K562 (cell line): Measurements from ENCODE around the gene TDO2. TPM values are rescaled to one million over a fixed set of nuclear protein-coding genes. Genes with fewer than 3 reads are reported as not detected.

Source experiments
- ATAC-seq: fragments of 200-7000 bp; cut with Tn5 transposase; 3 replicates; pipeline ENCODE4 v1.9.1; 2020; ENCODE audit warnings: moderate library complexity
- BruUV-seq: library from RNA; stranded (reverse); fragments of 400-500 nt; replicated peaks from 2 replicates; lab custom pipeline; 2021; lab: Mats Ljungman, UMichigan
- CTCF ChIA-PET: fragments of 300-600 bp; formaldehyde crosslinking; extraction: SDS; loops from one replicate; lab custom pipeline; 2021; ENCODE audit warnings: low intra/inter-chr PET ratio; lab: Yijun Ruan, JAX
- POLR2A ChIA-PET: fragments of 300-600, 350-650 bp; sonication (Branson Sonifier 250); formaldehyde crosslinking; extraction: SDS; loops from one replicate; lab custom pipeline; 2021; ENCODE audit warnings: antibody characterized with exemption, inconsistent platforms; lab: Yijun Ruan, JAX
- DNase-seq, 4 experiments: peaks; one replicate each; pipeline versions ENCODE4 v3.0.0 to v3.0.0-alpha.2; 2011 to 2018; ENCODE audit warnings: low spot score in 3 of 4, mixed read lengths in 3 of 4; ENCODE audit errors: extremely low read depth in 1 of 4
- FAIRE-seq: peaks from 2 replicates; lab custom pipeline; 2011; peaks lifted over from hg19 to GRCh38; lab: Jason Lieb, UNC
- H2AFZ ChIP-seq: 2 replicates; pipeline ENCODE4 v1.6.0; 2011; ENCODE audit warnings: low read depth, low read length, control low read depth, inconsistent platforms
- H3K27ac ChIP-seq: fragments of 200-600 bp; 3 replicates; pipeline ENCODE4 v1.8.0; 2011; ENCODE audit warnings: low read depth, mild to moderate bottlenecking, control low read depth, inconsistent platforms, low read length, moderate library complexity, mixed read lengths; ENCODE audit errors: extremely low read depth
- H3K27me3 ChIP-seq, 2 experiments: fragments of 300-600 bp in 1 of 2; 2 replicates in 1 of 2; 3 replicates in 1 of 2; pipeline versions ENCODE4 v1.6.0 to v1.8.0; 2011; ENCODE audit warnings: inconsistent platforms in 2 of 2, low read length in 2 of 2, mild to moderate bottlenecking in 1 of 2, mixed read lengths in 1 of 2, moderate library complexity in 1 of 2; ENCODE audit not compliant: control insufficient read depth in 2 of 2, insufficient read depth in 2 of 2
- H3K36me3 ChIP-seq: fragments of 300-600 bp; 3 replicates; pipeline ENCODE4 v1.8.0; 2011; ENCODE audit warnings: mild to moderate bottlenecking, low read length, inconsistent platforms; ENCODE audit not compliant: control insufficient read depth, insufficient read depth
- H3K4me1 ChIP-seq, 2 experiments: fragments of 200-600 bp in 1 of 2; replicated peaks in 1 of 2; 2 replicates in 1 of 2; 3 replicates in 1 of 2; pipeline versions ENCODE4 v1.5.1 to v1.8.0; 2011; ENCODE audit warnings: inconsistent platforms in 2 of 2, low read length in 2 of 2, mild to moderate bottlenecking in 1 of 2, mixed read lengths in 1 of 2, moderate library complexity in 1 of 2; ENCODE audit not compliant: control insufficient read depth in 2 of 2, insufficient read depth in 2 of 2
- H3K4me2 ChIP-seq: 2 replicates; pipeline ENCODE4 v1.6.1; 2011; ENCODE audit warnings: low read length, control low read depth, inconsistent platforms, mixed read lengths; ENCODE audit not compliant: insufficient read depth
- H3K4me3 ChIP-seq: fragments of 200-600 bp; sonication (generic), shearing (Covaris generic); 2 replicates; pipeline ENCODE4 v1.5.1; 2016; ENCODE audit warnings: control low read depth, inconsistent platforms
- H3K79me2 ChIP-seq: fragments of 200-600 bp; 3 replicates; pipeline ENCODE4 v1.8.0; 2011; ENCODE audit warnings: low read length, inconsistent platforms; ENCODE audit not compliant: control insufficient read depth, insufficient read depth
- H3K9ac ChIP-seq, 2 experiments: 2 replicates each; pipeline versions ENCODE4 v1.6.0 to v1.6.1; 2011; ENCODE audit warnings: low read depth in 2 of 2, low read length in 2 of 2, control low read depth in 1 of 2, inconsistent platforms in 1 of 2, mild to moderate bottlenecking in 1 of 2, mixed read lengths in 1 of 2; ENCODE audit not compliant: insufficient read depth in 1 of 2
- H3K9me1 ChIP-seq: one replicate; pipeline ENCODE4 v1.6.0; 2011; ENCODE audit warnings: inconsistent platforms, mild to moderate bottlenecking, low read length, moderate library complexity; ENCODE audit not compliant: control insufficient read depth, insufficient read depth
- H3K9me3 ChIP-seq: replicated peaks from 2 replicates; pipeline ENCODE4 v1.5.1; 2011; ENCODE audit warnings: low read depth, low read length, inconsistent platforms; ENCODE audit not compliant: control insufficient read depth, insufficient read depth
- H4K20me1 ChIP-seq: replicated peaks from 2 replicates; pipeline ENCODE4 v1.6.1; 2011; ENCODE audit warnings: low read length, inconsistent platforms, mixed read lengths; ENCODE audit not compliant: control insufficient read depth, insufficient read depth
- CAMTA2 ChIP-seq: fragments of 250-450 bp; sonication (Bioruptor Pico); conservative IDR thresholded peaks from 2 replicates; pipeline ENCODE4 v1.5.1; 2022
- CBX8 ChIP-seq: fragments of 200-600 bp; sonication (generic); IDR thresholded peaks from 2 replicates; pipeline ENCODE4 v1.6.1; 2012; ENCODE audit warnings: borderline replicate concordance, mixed run types, low read depth, mild to moderate bottlenecking, moderate library complexity, mixed read lengths, low read length, control low read depth, inconsistent platforms; ENCODE audit not compliant: poor library complexity, severe bottlenecking; ENCODE audit errors: extremely low read depth
- DPF2 ChIP-seq: fragments of 450-650 bp; IDR thresholded peaks from 2 replicates; pipeline ENCODE4 v1.6.1; 2016
- ELF4 ChIP-seq: fragments of 450-650 bp; formaldehyde crosslinking; IDR thresholded peaks from 2 replicates; pipeline ENCODE4 v1.4.0; 2022; ENCODE audit warnings: missing genetic modification characterization
- NBN ChIP-seq: fragments of 450-650 bp; IDR thresholded peaks from 2 replicates; pipeline ENCODE4 v1.6.1; 2016; ENCODE audit warnings: low read depth, mild to moderate bottlenecking
- NONO ChIP-seq, 2 experiments: fragments of 200-400 bp in 1 of 2; fragments of 450-650 bp in 1 of 2; formaldehyde crosslinking in 1 of 2; IDR thresholded peaks; 2 replicates each; pipeline ENCODE4 v1.6.1; 2017; ENCODE audit warnings: low read depth in 2 of 2, mild to moderate bottlenecking in 2 of 2, moderate library complexity in 2 of 2, low read length in 1 of 2
- PHB2 ChIP-seq: fragments of 450-650 bp; IDR thresholded peaks from 2 replicates; pipeline ENCODE4 v1.6.1; 2017; ENCODE audit warnings: low read depth
- PTRF ChIP-seq: fragments of 450-650 bp; IDR thresholded peaks from 2 replicates; pipeline ENCODE4 v1.6.1; 2016; ENCODE audit warnings: mild to moderate bottlenecking, missing genetic modification characterization, missing compliant biosample characterization
- SAP30 ChIP-seq: fragments of 200-600 bp; sonication (generic); IDR thresholded peaks from 2 replicates; pipeline ENCODE4 v1.6.1; 2012; ENCODE audit warnings: borderline replicate concordance, low read depth, mild to moderate bottlenecking, moderate library complexity, low read length, control low read depth, inconsistent platforms; ENCODE audit not compliant: insufficient read depth, poor library complexity, severe bottlenecking
- SREBF1 ChIP-seq: fragments of 150-350 bp; IDR thresholded peaks from 2 replicates; pipeline ENCODE4 v1.6.1; 2014; ENCODE audit warnings: antibody characterized with exemption, low read depth, low read length, borderline replicate concordance
- TAF15 ChIP-seq: fragments of 200-400 bp; formaldehyde crosslinking; IDR thresholded peaks from 2 replicates; pipeline ENCODE4 v1.6.1; 2017; ENCODE audit warnings: mild to moderate bottlenecking, low read depth, low read length, moderate library complexity
- TAF7 ChIP-seq: fragments of 450-650 bp; IDR thresholded peaks from 2 replicates; pipeline ENCODE4 v1.6.1; 2016; ENCODE audit warnings: missing genetic modification characterization, missing compliant biosample characterization
- ZNF134 ChIP-seq: fragments of 250-450 bp; sonication (Bioruptor Pico); conservative IDR thresholded peaks from 2 replicates; pipeline ENCODE4 v1.4.0; 2020
- ZNF57 ChIP-seq: fragments of 450-650 bp; formaldehyde crosslinking; IDR thresholded peaks from 2 replicates; pipeline ENCODE4 v1.4.0; 2020; ENCODE audit warnings: mild to moderate bottlenecking, moderate library complexity
- ZSCAN32 ChIP-seq: fragments of 450-650 bp; formaldehyde crosslinking; IDR thresholded peaks from 2 replicates; pipeline ENCODE4 v1.4.0; 2020; ENCODE audit warnings: mild to moderate bottlenecking, moderate library complexity
- WGBS: fragments of 100-300 bp; shearing (Covaris generic); methylation state at CpG from one replicate; pipeline ENCODE4 v1.1.6; 2016; ENCODE audit warnings: low coverage, mixed read lengths; ENCODE audit not compliant: insufficient coverage; ENCODE audit errors: missing lambda C conversion rate; 5-methylcytosine and 5-hydroxymethylcytosine counted together
- in situ Hi-C: fragments of 300-500 bp; cut with MboI; formaldehyde crosslinking; loops from 4 replicates; pipeline ENCODE4 v1.15.0; 2018; ENCODE audit warnings: inconsistent platforms, mixed read lengths
- intact Hi-C: fragments of 100-400 bp; cut with micrococcal nuclease; formaldehyde crosslinking; loops from 2 replicates; pipeline ENCODE4 v1.14.2; 2022
- polyA plus RNA-seq, 8 experiments: library from polyadenylated mRNA; depleted of rRNA in 4 of 8; stranded (reverse) in 5 of 8; unstranded in 3 of 8; fragments of >200 nt; fragmentation: Nextera tagmentation in 2 of 8; fragmentation: Illumina TruSeq in 1 of 8; extraction: Ambion mirVana in 2 of 8; extraction: Trizol in 1 of 8; gene quantifications; 2 replicates each; pipeline versions ENCODE4 v1.2.1 to v1.2.3, GENCODE V29; 2011 to 2014; ENCODE audit warnings: inconsistent platforms in 1 of 8, missing spikeins in 1 of 8
- total RNA-seq, 7 experiments: library from RNA; depleted of rRNA in 6 of 7; stranded (reverse); fragments of >200 nt in 6 of 7; fragmentation: Illumina TruSeq in 2 of 7; extraction: Trizol in 2 of 7; gene quantifications; 2 replicates each; pipeline versions ENCODE4 v1.2.1 to v1.2.3, GENCODE V29; 2011 to 2021; ENCODE audit warnings: low replicate concordance in 1 of 7
- TF ChIP-seq, protein P1 (sequence below): sonication (generic); formaldehyde crosslinking; IDR thresholded peaks from 2 replicates; pipeline ENCODE4 v1.8.0; 2022; ENCODE audit warnings: mild to moderate bottlenecking, missing genetic modification reagents
- TF ChIP-seq, protein P2 (sequence below): fragments of 450-650 bp; IDR thresholded peaks from 2 replicates; pipeline ENCODE4 v1.7.0; 2016; ENCODE audit warnings: borderline replicate concordance
- TF ChIP-seq, protein P3 (sequence below): IDR thresholded peaks from 2 replicates; pipeline ENCODE4 v1.6.1; 2012; ENCODE audit warnings: low read depth, low read length, improper control_type of control experiment, borderline replicate concordance
- TF ChIP-seq, protein P4 (sequence below): fragments of 450-650 bp; formaldehyde crosslinking; IDR thresholded peaks from 2 replicates; pipeline ENCODE4 v1.4.0; 2020; ENCODE audit warnings: mild to moderate bottlenecking, moderate library complexity

The TDO2 gene
- total and polyA plus RNA-seq, 9 of the 15 experiments (the other 6 are each of a cell fraction or from before 2014, with no cell fraction given) = 0.09 to 0.65 (median 0.22) TPM; not detected in 2

DNA sequence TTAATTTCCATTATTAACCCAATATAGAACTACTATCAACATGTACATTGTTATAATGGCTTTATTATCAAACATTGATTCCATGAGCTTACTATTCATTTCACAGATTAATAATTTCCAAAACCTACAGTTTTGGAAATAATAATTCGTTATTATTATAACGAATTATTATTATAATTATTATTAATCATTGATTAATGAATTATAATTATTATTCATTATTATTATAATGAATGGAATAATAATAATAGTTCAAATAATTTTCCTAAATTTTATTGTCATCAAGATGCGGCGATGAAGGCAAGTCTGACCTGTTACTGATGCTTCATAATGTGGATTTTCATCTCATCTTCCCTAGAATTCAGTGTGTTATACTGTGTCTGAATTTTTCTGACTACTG is 28.1 kb downstream of the TDO2 start:
- H3K9me3 ChIP-seq = no peaks in the 10 kb centered on the region; the same call in 1 of the 2 replicates
- DNase-seq = no peak
- 0% methylated on average over 4 of the region's 4 CpGs for WGBS
- intact Hi-C loops = no loop called here
- H3K27ac ChIP-seq = no peak overlapping the region
- no peak overlapping the region for H3K9ac ChIP-seq
- no peaks in the 10 kb centered on the region for H3K4me1 ChIP-seq
- ChIA-PET POLR2A (no interaction called here), CTCF (no interaction called here)
- in situ Hi-C loops = no loop called here
- H3K9me1 ChIP-seq = no peaks in the 10 kb centered on the region
- no peaks in the 10 kb centered on the region for H3K36me3 ChIP-seq
- no TSS peak for BruUV-seq
- no peak for FAIRE-seq
- no peak overlapping the region for H3K4me3 ChIP-seq
- H4K20me1 ChIP-seq = no peaks in the 10 kb centered on the region
- no peaks in the 10 kb centered on the region for H3K79me2 ChIP-seq
- no peak overlapping the region for H2AFZ ChIP-seq
- H3K4me2 ChIP-seq = no peak overlapping the region
- H3K27me3 ChIP-seq = no peaks in the 10 kb centered on the region
- ATAC-seq = no peak
- TF ChIP-seq, protein P1, sequence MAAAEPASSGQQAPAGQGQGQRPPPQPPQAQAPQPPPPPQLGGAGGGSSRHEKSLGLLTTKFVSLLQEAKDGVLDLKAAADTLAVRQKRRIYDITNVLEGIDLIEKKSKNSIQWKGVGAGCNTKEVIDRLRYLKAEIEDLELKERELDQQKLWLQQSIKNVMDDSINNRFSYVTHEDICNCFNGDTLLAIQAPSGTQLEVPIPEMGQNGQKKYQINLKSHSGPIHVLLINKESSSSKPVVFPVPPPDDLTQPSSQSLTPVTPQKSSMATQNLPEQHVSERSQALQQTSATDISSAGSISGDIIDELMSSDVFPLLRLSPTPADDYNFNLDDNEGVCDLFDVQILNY = no peak
- no peak for TF ChIP-seq CBX8
- no peak for TF ChIP-seq ZSCAN32 (CRISPR knock-in tag)
- TF ChIP-seq CAMTA2 (CRISPR knock-in tag) = no peak
- no peak for TF ChIP-seq ZNF134 (CRISPR knock-in tag)
- no peak for TF ChIP-seq SREBF1
- TF ChIP-seq TAF7 (tag) = no peak
- TF ChIP-seq ELF4 (CRISPR knock-in tag) = no peak
- TF ChIP-seq, protein P2, sequence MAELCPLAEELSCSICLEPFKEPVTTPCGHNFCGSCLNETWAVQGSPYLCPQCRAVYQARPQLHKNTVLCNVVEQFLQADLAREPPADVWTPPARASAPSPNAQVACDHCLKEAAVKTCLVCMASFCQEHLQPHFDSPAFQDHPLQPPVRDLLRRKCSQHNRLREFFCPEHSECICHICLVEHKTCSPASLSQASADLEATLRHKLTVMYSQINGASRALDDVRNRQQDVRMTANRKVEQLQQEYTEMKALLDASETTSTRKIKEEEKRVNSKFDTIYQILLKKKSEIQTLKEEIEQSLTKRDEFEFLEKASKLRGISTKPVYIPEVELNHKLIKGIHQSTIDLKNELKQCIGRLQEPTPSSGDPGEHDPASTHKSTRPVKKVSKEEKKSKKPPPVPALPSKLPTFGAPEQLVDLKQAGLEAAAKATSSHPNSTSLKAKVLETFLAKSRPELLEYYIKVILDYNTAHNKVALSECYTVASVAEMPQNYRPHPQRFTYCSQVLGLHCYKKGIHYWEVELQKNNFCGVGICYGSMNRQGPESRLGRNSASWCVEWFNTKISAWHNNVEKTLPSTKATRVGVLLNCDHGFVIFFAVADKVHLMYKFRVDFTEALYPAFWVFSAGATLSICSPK = no peak
- no peak for TF ChIP-seq TAF15
- TF ChIP-seq ZNF57 = no peak
- TF ChIP-seq SAP30 = no peak
- no peak for TF ChIP-seq DPF2
- TF ChIP-seq, protein P3, sequence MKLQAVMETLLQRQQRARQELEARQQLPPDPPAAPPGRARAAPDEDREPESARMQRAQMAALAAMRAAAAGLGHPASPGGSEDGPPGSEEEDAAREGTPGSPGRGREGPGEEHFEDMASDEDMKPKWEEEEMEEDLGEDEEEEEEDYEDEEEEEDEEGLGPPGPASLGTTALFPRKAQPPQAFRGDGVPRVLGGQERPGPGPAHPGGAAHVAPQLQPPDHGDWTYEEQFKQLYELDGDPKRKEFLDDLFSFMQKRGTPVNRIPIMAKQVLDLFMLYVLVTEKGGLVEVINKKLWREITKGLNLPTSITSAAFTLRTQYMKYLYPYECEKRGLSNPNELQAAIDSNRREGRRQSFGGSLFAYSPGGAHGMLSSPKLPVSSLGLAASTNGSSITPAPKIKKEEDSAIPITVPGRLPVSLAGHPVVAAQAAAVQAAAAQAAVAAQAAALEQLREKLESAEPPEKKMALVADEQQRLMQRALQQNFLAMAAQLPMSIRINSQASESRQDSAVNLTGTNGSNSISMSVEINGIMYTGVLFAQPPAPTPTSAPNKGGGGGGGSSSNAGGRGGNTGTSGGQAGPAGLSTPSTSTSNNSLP = no peak
- no peak for TF ChIP-seq PHB2
- no peak for TF ChIP-seq NONO (IDR thresholded peaks at IDR 0.05; ENCODE audit: low read depth in 2 of 2, low read length in 1 of 2)
- TF ChIP-seq NBN = no peak
- TF ChIP-seq PTRF (tag) = no peak
- TF ChIP-seq, protein P4, sequence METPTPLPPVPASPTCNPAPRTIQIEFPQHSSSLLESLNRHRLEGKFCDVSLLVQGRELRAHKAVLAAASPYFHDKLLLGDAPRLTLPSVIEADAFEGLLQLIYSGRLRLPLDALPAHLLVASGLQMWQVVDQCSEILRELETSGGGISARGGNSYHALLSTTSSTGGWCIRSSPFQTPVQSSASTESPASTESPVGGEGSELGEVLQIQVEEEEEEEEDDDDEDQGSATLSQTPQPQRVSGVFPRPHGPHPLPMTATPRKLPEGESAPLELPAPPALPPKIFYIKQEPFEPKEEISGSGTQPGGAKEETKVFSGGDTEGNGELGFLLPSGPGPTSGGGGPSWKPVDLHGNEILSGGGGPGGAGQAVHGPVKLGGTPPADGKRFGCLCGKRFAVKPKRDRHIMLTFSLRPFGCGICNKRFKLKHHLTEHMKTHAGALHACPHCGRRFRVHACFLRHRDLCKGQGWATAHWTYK (CRISPR knock-in tag) = no peak
